Measurements from ENCODE around the gene TMEM255B.

Gene TMEM255B

GRCh38 chr13:113806526-113806925 lies 47.5 kb downstream of the TMEM255B start:
- no peak for DNase-seq

GRCh38 chr13:113808058-113808834 lies 49.2 kb downstream of the TMEM255B start:
- DNase-seq: no peak

GRCh38 chr13:113809934-113810333 lies 50.9 kb downstream of the TMEM255B start:
- DNase-seq: no peak

GRCh38 chr13:113810640-113811039 lies 51.6 kb downstream of the TMEM255B start:
- DNase-seq: no peak

- DNase-seq: no peak
These were observed 52.3 kb downstream of the TMEM255B start for GRCh38 chr13:113811081-113811928.

- no peak for DNase-seq
These were observed 53.4 kb downstream of the TMEM255B start for GRCh38 chr13:113812178-113813040.

- no peak for DNase-seq
These were observed 54.2 kb downstream of the TMEM255B start for GRCh38 chr13:113813070-113813748.

GRCh38 chr13:113813749-113814434 lies 54.9 kb downstream of the TMEM255B start:
- no peak for DNase-seq

GRCh38 chr13:113814435-113814821 lies 55.4 kb downstream of the TMEM255B start:
- DNase-seq: no peak

GRCh38 chr13:113815151-113816058 lies 56.4 kb downstream of the TMEM255B start:
- peak; percentile 45 for DNase-seq

- DNase-seq: no peak
These were observed 57.4 kb downstream of the TMEM255B start for GRCh38 chr13:113816254-113816929.

- peak; percentile 88 for DNase-seq
These were observed 58.2 kb downstream of the TMEM255B start for GRCh38 chr13:113816946-113817859.

GRCh38 chr13:113817860-113818691 lies 59.0 kb downstream of the TMEM255B start:
- DNase-seq: no peak

- no peak for DNase-seq
These were observed 59.8 kb downstream of the TMEM255B start for GRCh38 chr13:113818700-113819295.

- DNase-seq: no peak
These were observed 60.3 kb downstream of the TMEM255B start for GRCh38 chr13:113819341-113819730.

- DNase-seq: no peak
These were observed 61.0 kb downstream of the TMEM255B start for GRCh38 chr13:113819731-113820715.
